GM18867 (cell line): Measurements from ENCODE around the gene VSX2.

Experiments used
- ATAC-seq: cut with Tn5 transposase; IDR thresholded peaks from one replicate; pipeline ENCODE4 v1.9.1; 2021; ENCODE audit warnings: mild to moderate bottlenecking, moderate library complexity; ENCODE audit not compliant: unreplicated experiment

Gene VSX2

GRCh38 chr14:74238974-74239847, at the start of gene VSX2:
Gene VSX2 (plus strand): TSS chr14:74239449. CDS start chr14:74239562, 113 bp downstream.
- ATAC-seq, result no peak

DNA sequence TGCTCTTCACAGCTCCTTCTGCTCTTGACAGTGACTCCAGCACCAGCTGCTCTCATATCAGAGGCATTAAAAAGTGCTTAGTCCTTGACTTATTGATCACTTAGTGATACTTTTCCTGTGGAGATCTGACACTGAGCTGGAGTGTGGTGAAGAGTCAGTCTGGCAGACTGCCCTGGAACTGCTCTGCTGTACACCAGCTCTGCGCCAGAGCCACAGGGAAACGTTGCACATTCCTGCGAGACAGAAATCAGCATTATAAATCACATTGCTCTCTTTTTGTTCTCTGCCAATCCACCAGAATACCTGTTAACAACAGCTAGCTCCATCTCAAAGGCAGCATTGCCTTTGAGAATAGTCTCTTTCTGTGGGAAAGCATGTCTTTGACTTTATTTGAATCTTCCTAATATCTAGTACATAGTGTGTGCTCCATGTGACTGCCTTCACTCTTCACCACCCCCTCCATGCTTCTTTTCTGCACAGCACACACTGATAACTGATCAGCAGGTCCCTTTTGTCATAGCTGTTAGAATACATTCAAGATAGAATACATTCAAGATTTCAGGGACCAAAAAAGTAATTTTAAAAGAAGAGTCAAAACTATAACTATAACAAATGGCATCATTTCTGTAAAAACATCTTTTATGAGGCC, 48.2 kb upstream of the VSX2 start:
- ATAC-seq, result no peak

DNA sequence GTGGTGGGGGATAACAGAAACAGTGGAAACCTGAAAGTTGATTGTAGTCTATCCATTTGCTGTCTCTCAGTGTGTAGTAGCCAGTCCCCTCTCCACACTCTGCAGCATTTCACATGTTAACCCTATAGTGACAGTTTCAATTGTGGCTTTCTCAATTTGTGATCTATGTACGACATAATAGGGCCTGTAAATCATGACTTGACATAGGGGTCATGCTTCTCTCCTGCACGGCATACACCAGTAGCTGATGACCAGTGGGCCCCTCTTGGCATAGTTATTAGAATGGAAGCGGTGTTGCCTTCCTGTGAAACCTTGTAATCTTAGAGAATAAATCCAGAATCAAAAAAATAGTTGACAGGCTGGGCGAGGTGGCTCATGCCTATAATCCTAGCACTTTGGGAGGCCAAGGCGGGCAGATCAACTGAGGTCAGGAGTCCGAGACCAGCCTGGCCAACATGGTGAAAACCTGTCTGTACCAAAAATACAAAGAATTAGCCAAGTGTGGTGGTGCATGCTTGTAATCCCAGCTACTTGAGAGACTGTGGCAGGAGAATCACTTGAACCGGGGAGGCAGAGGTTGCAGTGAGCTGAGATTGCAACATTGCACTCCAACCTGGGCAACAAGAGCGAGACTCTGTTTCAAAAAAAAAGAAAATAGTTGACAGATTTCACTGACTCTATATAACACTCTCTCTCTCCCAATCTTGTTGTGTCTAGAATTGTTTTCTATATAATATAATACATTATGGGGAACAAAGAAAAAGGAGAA, 44.6 kb upstream of the VSX2 start:
- ATAC-seq, result no peak

DNA sequence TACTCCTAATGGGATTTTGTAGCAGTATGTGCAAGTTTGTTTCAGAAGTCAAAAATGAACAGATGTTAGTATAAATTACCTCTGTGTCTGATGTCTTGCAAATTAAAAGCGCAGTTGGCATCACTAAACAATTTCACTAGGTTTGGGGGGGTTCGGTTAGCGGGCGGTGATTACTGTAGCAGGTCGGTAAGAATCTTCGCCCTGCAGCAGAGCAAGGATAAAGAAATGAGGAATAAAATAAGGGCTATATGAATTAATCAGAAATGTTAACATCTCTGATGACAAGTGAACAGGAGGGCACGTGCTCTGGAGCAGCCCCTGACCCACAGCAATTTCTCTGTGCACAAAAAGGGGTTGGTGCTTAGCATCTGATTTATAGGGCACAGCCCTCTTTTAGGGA, 43.6 kb upstream of the VSX2 start:
- no peak for ATAC-seq

- no peak for ATAC-seq
These were observed 40.6 kb upstream of the VSX2 start for GRCh38 chr14:74198441-74199234.

- ATAC-seq, result no peak
These were observed 37.1 kb upstream of the VSX2 start for GRCh38 chr14:74202113-74202512.

GRCh38 chr14:74203639-74204038, 35.6 kb upstream of the VSX2 start:
- no peak for ATAC-seq

- ATAC-seq, result no peak
These were observed 34.8 kb upstream of the VSX2 start for GRCh38 chr14:74204491-74204890.

- ATAC-seq, result no peak
These were observed 33.4 kb upstream of the VSX2 start for GRCh38 chr14:74205882-74206281.

- ATAC-seq, result no peak
These were observed 31.3 kb upstream of the VSX2 start for GRCh38 chr14:74207943-74208342.

- ATAC-seq, result no peak
These were observed 30.6 kb upstream of the VSX2 start for GRCh38 chr14:74208642-74209041.

DNA sequence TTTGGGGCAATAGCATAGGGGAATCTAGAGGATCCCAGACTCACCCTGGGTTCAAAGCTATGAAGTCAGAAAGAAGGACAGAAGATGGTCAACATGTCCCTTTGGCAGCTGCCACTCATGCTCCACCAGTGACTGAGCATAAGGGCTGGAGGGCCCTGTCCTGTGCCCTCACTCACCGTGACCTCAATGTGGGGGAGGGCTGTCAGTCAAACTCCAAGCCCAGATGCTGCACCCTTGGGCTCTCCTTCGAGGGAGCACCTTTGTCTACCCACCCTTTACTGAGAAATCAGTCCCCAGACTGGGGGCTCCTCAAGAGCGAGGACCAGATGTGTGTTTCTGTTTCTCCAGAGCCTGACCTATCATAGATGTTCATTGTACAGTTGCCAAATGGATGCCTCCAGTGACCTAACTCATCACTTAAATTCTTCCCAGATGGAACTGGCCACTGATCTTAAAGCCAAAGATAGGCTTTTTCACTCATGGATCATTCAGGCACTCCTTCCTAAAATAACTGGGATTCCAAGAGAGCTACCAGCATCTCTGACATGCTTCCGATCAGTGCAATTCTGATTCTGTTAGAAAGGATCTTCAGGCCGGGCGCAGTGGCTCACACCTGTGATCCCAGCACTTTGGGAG, 27.2 kb upstream of the VSX2 start:
- no peak for ATAC-seq

GRCh38 chr14:74213907-74214803, 25.1 kb upstream of the VSX2 start:
- ATAC-seq, result no peak

DNA sequence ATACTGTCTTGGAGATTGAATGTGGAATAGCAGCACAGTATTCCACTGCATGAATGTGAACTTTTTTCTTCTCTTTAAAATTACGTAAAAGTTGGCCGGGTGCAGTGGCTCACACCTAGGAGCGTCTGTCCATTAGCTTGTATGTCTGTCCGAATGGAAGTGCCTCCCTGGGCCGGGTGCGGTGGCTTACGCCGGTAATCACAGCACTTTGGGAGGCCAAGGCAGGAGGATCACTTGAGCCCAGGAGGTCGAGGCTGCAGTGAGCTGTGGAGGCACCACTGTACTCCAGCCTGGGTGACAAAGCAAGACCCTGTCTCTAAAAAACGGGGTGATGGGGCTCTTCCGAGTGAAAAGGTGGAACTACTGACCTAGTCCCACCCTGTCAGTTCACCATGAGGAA, 22.6 kb upstream of the VSX2 start:
- ATAC-seq, result no peak

DNA sequence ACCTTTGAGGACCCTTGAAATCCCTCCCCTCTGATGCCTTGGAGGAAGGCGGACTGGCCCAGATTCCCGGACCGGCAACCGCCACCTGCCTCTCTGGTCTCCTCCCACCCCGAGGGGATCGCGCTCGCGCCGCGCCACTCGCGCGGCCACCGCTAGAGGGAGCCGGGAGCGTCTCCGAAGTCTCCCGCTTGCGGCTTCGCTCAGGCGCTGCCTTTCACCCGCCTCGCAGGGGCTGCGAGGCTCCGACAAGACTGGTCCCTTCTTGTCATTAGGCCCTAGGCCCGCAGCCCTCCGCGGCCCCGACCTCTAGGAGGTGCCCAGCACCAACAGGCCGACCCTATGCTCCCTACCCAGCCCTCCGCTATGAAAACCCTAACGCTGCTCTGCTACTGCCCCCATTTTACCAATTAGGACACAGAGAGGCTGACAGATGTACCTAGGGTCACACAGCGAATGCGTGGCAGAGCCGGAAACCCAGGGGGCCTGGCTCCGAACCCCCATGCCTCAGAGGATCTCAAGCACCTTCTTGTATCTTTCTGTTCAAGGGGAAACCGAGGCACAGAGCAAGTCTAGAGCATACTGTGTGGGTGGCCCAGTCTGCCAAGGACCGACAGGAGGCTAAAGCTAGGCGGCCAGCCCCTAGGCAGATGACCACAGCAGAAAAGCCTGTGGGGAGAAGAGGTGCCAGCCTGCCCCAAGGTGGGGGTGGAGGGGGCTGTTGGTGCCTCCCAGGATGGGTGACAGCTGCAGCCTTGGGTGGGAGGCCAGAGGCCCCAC, 21.4 kb upstream of the VSX2 start:
- no peak for ATAC-seq

GRCh38 chr14:74218462-74218861, 20.8 kb upstream of the VSX2 start:
- no peak for ATAC-seq

DNA sequence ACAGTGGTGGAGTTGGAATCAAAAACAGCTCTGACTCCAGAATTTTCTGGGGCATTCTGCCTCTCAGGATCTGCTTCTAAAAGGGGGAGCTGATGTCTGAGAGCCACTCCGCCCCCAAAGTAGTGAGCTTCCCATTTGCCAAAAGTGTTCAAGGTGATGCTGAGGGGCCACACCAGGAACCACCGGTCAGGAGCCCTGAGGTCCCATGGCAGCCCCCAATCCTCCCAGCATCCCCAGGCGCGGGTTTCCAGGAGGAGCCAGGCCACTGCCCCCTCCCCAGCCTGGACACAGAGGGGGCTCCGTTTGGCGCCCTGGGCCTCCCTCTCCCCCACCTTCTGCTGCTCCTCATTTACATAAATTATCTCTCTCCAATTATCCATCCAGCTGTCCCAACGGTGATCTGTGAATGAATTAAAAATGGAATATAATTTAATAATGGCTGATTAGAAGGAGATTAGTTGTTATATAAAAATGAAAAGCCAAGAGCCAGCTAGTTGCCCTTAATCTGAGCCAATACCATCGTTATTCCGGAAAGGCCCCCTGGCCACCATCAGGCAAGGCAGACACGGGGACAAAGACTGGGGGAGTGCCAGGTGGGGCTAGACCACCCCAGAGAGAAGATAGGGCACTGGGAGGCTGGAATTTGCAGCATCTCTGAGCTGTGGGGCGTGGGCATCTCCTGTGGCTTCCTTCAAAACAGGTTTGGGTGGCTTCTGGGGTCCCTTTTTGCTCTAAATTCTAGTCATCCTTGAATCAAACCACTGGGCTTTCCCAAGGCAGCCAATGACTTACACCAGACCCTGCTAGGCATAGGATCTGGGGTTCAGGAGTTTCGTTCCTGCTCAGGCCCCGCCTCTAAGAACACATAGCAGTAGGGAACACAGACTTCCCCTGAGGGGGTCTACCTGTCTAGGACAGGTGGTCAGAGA, 19.7 kb upstream of the VSX2 start:
- no peak for ATAC-seq

DNA sequence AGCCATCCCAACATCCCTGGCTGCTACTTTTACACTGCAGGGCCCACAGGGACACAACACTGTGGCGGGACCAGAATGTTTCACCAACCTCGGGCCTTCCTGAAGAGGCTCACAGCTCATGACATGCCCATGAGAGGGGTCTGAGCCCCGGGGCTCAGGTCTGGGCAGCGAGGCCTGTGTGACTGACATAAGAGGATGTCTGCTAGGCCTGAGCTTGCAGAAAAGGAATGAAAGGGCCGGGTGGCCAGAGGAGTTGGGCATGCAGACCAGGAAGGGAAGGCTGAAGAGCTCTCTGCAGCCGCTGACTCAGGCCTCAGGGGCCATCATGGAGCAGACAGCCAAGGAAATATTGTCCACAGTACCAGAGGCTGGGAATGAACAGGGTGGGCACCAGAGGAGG, 18.3 kb upstream of the VSX2 start:
- no peak for ATAC-seq
